PFSK-1 (cell line): ENCODE results near the gene ARHGAP15.

Source experiments
- POLR2AphosphoS5 ChIP-seq: IDR thresholded peaks from 2 replicates; pipeline ENCODE4 v1.6.1; 2012; ENCODE audit warnings: low read depth, mild to moderate bottlenecking, control low read depth, low read length, moderate library complexity
- SIN3A ChIP-seq: IDR thresholded peaks from 2 replicates; pipeline ENCODE4 v1.6.1; 2012; ENCODE audit warnings: mild to moderate bottlenecking, low read length, moderate library complexity, borderline replicate concordance; ENCODE audit not compliant: insufficient read depth
- TF ChIP-seq, protein P1 (sequence below), 2 experiments: IDR thresholded peaks; 2 replicates each; pipeline versions ENCODE4 v1.6.1 to v1.8.0; 2011 to 2012; ENCODE audit warnings: low read depth in 2 of 2, low read length in 2 of 2, control low read depth in 1 of 2, inconsistent platforms in 1 of 2, mild to moderate bottlenecking in 1 of 2, moderate library complexity in 1 of 2; ENCODE audit not compliant: insufficient read depth in 1 of 2

DNA sequence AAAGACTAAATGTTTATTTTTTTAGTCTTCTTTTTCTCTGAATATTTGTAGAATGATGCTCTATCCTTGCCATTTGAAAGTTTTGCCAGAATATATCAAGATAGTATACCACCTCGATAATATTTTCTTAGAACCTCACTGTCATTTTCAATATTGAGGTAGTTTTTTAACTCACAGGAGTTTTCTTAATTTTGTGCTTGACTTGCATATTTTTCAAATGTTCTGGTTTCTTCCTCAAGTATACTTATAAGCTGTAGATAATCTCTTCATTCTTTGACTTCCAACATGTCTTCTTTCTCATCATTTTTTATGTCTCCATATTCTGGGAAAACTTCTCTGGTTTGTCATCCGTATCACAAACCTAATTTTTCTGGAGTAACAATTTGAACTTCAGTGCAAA, 559.6 kb downstream of the ARHGAP15 start:
- TF ChIP-seq POLR2AphosphoS5 (no peak), SIN3A (no peak)
- TF ChIP-seq, protein P1, sequence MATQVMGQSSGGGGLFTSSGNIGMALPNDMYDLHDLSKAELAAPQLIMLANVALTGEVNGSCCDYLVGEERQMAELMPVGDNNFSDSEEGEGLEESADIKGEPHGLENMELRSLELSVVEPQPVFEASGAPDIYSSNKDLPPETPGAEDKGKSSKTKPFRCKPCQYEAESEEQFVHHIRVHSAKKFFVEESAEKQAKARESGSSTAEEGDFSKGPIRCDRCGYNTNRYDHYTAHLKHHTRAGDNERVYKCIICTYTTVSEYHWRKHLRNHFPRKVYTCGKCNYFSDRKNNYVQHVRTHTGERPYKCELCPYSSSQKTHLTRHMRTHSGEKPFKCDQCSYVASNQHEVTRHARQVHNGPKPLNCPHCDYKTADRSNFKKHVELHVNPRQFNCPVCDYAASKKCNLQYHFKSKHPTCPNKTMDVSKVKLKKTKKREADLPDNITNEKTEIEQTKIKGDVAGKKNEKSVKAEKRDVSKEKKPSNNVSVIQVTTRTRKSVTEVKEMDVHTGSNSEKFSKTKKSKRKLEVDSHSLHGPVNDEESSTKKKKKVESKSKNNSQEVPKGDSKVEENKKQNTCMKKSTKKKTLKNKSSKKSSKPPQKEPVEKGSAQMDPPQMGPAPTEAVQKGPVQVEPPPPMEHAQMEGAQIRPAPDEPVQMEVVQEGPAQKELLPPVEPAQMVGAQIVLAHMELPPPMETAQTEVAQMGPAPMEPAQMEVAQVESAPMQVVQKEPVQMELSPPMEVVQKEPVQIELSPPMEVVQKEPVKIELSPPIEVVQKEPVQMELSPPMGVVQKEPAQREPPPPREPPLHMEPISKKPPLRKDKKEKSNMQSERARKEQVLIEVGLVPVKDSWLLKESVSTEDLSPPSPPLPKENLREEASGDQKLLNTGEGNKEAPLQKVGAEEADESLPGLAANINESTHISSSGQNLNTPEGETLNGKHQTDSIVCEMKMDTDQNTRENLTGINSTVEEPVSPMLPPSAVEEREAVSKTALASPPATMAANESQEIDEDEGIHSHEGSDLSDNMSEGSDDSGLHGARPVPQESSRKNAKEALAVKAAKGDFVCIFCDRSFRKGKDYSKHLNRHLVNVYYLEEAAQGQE (IDR thresholded peaks at IDR 0.05; ENCODE audit: insufficient read depth in 1 of 2, low read depth in 2 of 2, low read length in 2 of 2): no peak
